ENCODE results near the gene HSD11B1. TPM values are rescaled to one million over a fixed set of nuclear protein-coding genes. Genes with fewer than 3 reads are reported as not detected.

Gene HSD11B1
- total RNA-seq, 4 donors from 2014 or later = 26.2 to 88.5 (median 52.0) TPM

- WGBS = 48% methylated on average over 5 of the region's 5 CpGs
- TF ChIP-seq POLR2A (IDR thresholded peaks at IDR 0.05) (no peak), CTCF (IDR thresholded peaks at IDR 0.05) (no peak), EP300 (IDR thresholded peaks at IDR 0.05) (no peak), POLR2AphosphoS5 (IDR thresholded peaks at IDR 0.05) (no peak)
- DNase-seq (ENCODE audit: low spot score in 2 of 2) = no peak
- Histone ChIP-seq H3K4me1 (peaks cover 33% of the 10 kb centered on the region), H3K9me3 (no peaks in the 10 kb centered on the region), H3K27me3 (peaks cover 3% of the 10 kb centered on the region), H3K27ac (no peak overlapping the region), H3K36me3 (no peaks in the 10 kb centered on the region), H3K4me3 (no peak overlapping the region)
Measured at GRCh38 chr1:209672705-209673630, 31.7 kb upstream of the HSD11B1 start.

DNA sequence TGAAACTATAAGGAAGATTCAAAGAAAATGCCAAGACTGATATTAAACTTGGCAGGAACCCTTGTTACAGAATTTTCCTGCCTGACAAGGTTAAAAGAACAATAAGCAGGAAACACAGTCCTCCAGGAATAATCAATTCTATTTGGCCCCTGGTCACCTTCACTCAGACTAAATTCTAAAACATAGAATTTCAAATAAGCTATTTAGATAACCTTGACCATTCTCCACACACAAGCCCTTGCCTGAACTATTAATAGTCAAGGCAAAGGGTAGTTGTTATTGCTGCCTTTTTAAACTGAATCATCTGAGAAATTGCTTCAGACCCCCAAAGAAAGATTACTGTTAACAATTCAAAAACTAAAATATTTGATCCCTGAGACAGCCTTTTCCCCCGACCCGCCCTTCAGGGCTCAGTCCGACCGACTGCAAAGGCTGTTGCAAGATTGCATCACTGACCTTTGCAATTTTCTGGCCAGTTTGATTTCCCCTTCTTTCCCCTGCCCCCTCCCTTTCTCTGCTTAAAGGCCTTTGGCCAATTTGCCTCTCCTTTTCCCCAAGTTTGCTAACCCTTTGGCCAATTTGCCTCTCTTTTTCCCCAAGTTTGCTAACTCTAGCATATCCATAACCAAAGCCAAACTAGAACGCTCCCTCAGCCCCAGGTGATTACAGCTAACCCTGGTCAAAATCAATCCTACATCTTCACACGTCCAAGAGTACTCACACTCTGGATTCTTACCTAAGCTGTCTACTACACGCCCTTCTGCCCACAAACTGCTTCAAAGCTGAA, 30.8 kb upstream of the HSD11B1 start:
- Histone ChIP-seq H3K36me3 (no peaks in the 10 kb centered on the region), H3K4me3 (no peak overlapping the region), H3K9me3 (no peaks in the 10 kb centered on the region), H3K27ac (no peak overlapping the region), H3K27me3 (peaks cover 3% of the 10 kb centered on the region), H3K4me1 (peaks cover 33% of the 10 kb centered on the region)
- 60% methylated on average over 7 of the region's 7 CpGs for WGBS
- no peak for TF ChIP-seq CTCF (IDR thresholded peaks at IDR 0.05)
- TF ChIP-seq POLR2AphosphoS5 (IDR thresholded peaks at IDR 0.05) = no peak
- TF ChIP-seq POLR2A (IDR thresholded peaks at IDR 0.05) = no peak
- TF ChIP-seq EP300 (IDR thresholded peaks at IDR 0.05) = no peak
- DNase-seq (ENCODE audit: low spot score in 2 of 2) = no peak

GRCh38 chr1:209674957-209675564, 29.6 kb upstream of the HSD11B1 start, which contains the start of gene G0S2:
Gene G0S2 (plus strand): TSS chr1:209675412. CDS start chr1:209675685, 273 bp downstream.
- Histone ChIP-seq H3K4me3 (peak within 1 kb of the TSS; percentile 52), H3K9me3 (no peaks in the 10 kb centered on the region), H3K4me1 (peaks cover 33% of the 10 kb centered on the region), H3K36me3 (no peaks in the 10 kb centered on the region), H3K27ac (peak within 1 kb of the TSS; percentile 35), H3K27me3 (peaks cover 3% of the 10 kb centered on the region)
- DNase-seq (ENCODE audit: low spot score in 2 of 2) = peak in 1 of 2 donors; percentile 76
- TF ChIP-seq POLR2AphosphoS5 (IDR thresholded peaks at IDR 0.05) (no peak), EP300 (IDR thresholded peaks at IDR 0.05) (no peak), CTCF (IDR thresholded peaks at IDR 0.05) (no peak), POLR2A (IDR thresholded peaks at IDR 0.05) (no peak)
- 3% methylated on average over 44 of the region's 47 CpGs for WGBS

- peaks cover 3% of the 10 kb centered on the region for H3K27me3 ChIP-seq
- TF ChIP-seq CTCF (IDR thresholded peaks at IDR 0.05) (no peak), POLR2AphosphoS5 (IDR thresholded peaks at IDR 0.05) (no peak), EP300 (IDR thresholded peaks at IDR 0.05) (no peak), POLR2A (IDR thresholded peaks at IDR 0.05) (no peak)
- H3K4me3 ChIP-seq = peak overlapping the region; percentile 52
- H3K4me1 ChIP-seq = peaks cover 33% of the 10 kb centered on the region
- H3K9me3 ChIP-seq = no peaks in the 10 kb centered on the region
- WGBS = 23% methylated on average over 20 of the region's 34 CpGs
- no peaks in the 10 kb centered on the region for H3K36me3 ChIP-seq
- DNase-seq (ENCODE audit: low spot score in 2 of 2) = no peak
- H3K27ac ChIP-seq = no peak overlapping the region
Measured at GRCh38 chr1:209675565-209676154, 29.0 kb upstream of the HSD11B1 start.
